Naive thymus-derived CD4-positive, alpha-beta T cell (primary cell): ENCODE data around the gene TP53TG3B. TPM values are rescaled to one million over a fixed set of nuclear protein-coding genes. Genes with fewer than 3 reads are reported as not detected.
A peak's percentile ranks its signal among the peaks of the same experiment; 100 is the strongest.
"Not testable (repeated sequence)": the region's sequence is repeated elsewhere in the genome, so short reads cannot be mapped to it uniquely, and the experiment has no call there.

ENCODE experiments used
- ATAC-seq: fragments of 150-1000 bp; cut with Tn5 transposase; 2 replicates; pipeline ENCODE4 v1.10.0; 2021; ENCODE audit warnings: mild to moderate bottlenecking, moderate library complexity
- CTCF ChIA-PET: fragments of 350-600 bp; sonication (Branson Sonifier 250); formaldehyde crosslinking; loops from one replicate; lab custom pipeline; 2021; ENCODE audit warnings: antibody characterized with exemption; lab: Charles Lee
- POLR2A ChIA-PET: fragments of 350-600 bp; sonication (Branson Sonifier 250); formaldehyde crosslinking; loops from one replicate; lab custom pipeline; 2021; ENCODE audit warnings: antibody characterized with exemption, inconsistent platforms; lab: Charles Lee
- DNase-seq, 9 donors: peaks; one replicate each; pipeline versions ENCODE4 v3.0.0 to v3.0.0-alpha.2; 2020 to 2022; ENCODE audit warnings: mixed read lengths in 1 of 9
- H3K27ac ChIP-seq: one replicate; pipeline ENCODE4 v1.7.0; 2013; ENCODE audit warnings: mild to moderate bottlenecking, low read depth, low read length, moderate library complexity
- H3K27me3 ChIP-seq, 2 donors: one replicate each; pipeline ENCODE4 v1.7.0; 2013; ENCODE audit warnings: low read length in 2 of 2, mild to moderate bottlenecking in 2 of 2, moderate library complexity in 2 of 2; ENCODE audit not compliant: control insufficient read depth in 2 of 2, insufficient read depth in 2 of 2
- H3K36me3 ChIP-seq, 3 experiments: 1 replicate in 2 of 3; 2 replicates in 1 of 3; pipeline ENCODE4 v1.7.0; 2013; ENCODE audit warnings: low read length in 3 of 3, mild to moderate bottlenecking in 3 of 3, moderate library complexity in 1 of 3; ENCODE audit not compliant: insufficient read depth in 3 of 3, control insufficient read depth in 2 of 3
- H3K4me1 ChIP-seq, 2 donors: one replicate each; pipeline ENCODE4 v1.7.0; 2013; ENCODE audit warnings: low read length in 2 of 2, mild to moderate bottlenecking in 2 of 2, moderate library complexity in 1 of 2; ENCODE audit not compliant: control insufficient read depth in 2 of 2, insufficient read depth in 2 of 2
- H3K4me3 ChIP-seq: 2 replicates; pipeline ENCODE4 v1.7.0; 2013; ENCODE audit warnings: mild to moderate bottlenecking, low read length
- H3K9me3 ChIP-seq, 3 experiments: 1 replicate in 2 of 3; 2 replicates in 1 of 3; pipeline ENCODE4 v1.7.0; 2013; ENCODE audit warnings: low read length in 3 of 3; ENCODE audit not compliant: control insufficient read depth in 2 of 3
- H3K27ac Mint-ChIP-seq, 9 donors: one replicate each; pipeline ENCODE4 v1.8.0; 2020 to 2022; ENCODE audit warnings: mixed read lengths in 9 of 9, mild to moderate bottlenecking in 8 of 9, moderate library complexity in 5 of 9, inconsistent platforms in 2 of 9
- H3K27me3 Mint-ChIP-seq, 5 donors: one replicate each; pipeline ENCODE4 v1.8.0; 2021 to 2022; ENCODE audit warnings: mixed read lengths in 5 of 5, mild to moderate bottlenecking in 1 of 5
- H3K36me3 Mint-ChIP-seq, 5 donors: one replicate each; pipeline ENCODE4 v1.8.0; 2020 to 2022; ENCODE audit warnings: mixed read lengths in 5 of 5, mild to moderate bottlenecking in 3 of 5, inconsistent platforms in 1 of 5
- H3K4me1 Mint-ChIP-seq, 7 donors: one replicate each; pipeline ENCODE4 v1.8.0; 2020 to 2022; ENCODE audit warnings: mixed read lengths in 7 of 7, mild to moderate bottlenecking in 3 of 7, inconsistent platforms in 1 of 7
- H3K4me3 Mint-ChIP-seq, 10 donors: one replicate each; pipeline ENCODE4 v1.8.0; 2020 to 2022; ENCODE audit warnings: mild to moderate bottlenecking in 10 of 10, mixed read lengths in 10 of 10, moderate library complexity in 6 of 10, inconsistent platforms in 2 of 10
- H3K9me3 Mint-ChIP-seq, 11 donors: one replicate each; pipeline ENCODE4 v1.8.0; 2020 to 2022; ENCODE audit warnings: mixed read lengths in 11 of 11, mild to moderate bottlenecking in 4 of 11, inconsistent platforms in 1 of 11, moderate library complexity in 1 of 11
- intact Hi-C, 2 donors: fragments of 100-400 bp; cut with micrococcal nuclease; formaldehyde crosslinking; loops; one replicate each; pipeline ENCODE4 v1.15.1; 2023
- polyA plus RNA-seq, 2 donors: library from polyadenylated mRNA; unstranded; fragments of 300-500 nt; fragmentation: Illumina TruSeq; gene quantifications; one replicate each; pipeline ENCODE4 v1.2.3, GENCODE V29; 2021
- total RNA-seq, 6 experiments: library from RNA in 5 of 6; stranded (reverse) in 5 of 6; gene quantifications; 1 replicate in 5 of 6; 2 replicates in 1 of 6; pipeline ENCODE4 v1.2.3 and lab custom pipeline; 2021 to 2026

The TP53TG3B gene
- not detected for total RNA-seq
- polyA plus RNA-seq: not detected
- not detected for total RNA-seq (lab: John Stamatoyannopoulos, UW)

DNA sequence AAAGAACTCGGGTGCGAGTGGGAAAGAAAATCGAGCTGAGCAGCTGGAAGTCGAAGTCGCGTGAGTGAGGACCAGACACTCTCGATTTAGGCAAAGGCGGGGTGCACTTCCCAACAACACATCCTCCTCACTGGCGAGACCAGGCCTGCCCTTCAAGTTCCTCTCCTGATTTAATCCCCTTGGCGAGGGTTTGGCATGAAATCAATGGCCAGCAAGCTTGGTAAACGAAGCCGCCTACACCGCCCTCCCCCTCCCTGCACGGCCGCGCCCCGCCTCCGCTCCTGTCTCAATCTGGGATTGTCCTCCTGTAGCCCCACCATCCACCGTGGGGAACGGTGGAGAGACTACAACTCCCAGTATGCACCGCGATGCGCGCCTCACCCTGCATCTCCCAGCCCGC lies at the start of gene TP53TG3B:
Gene TP53TG3B, plus strand, starts transcription at position 301 of the 400 bp plus-strand sequence. Its CDS starts 68 bp downstream, at position 369.
- intact Hi-C loops, H3K36me3 ChIP-seq, H3K27ac Mint-ChIP-seq, POLR2A ChIA-PET, H3K4me1 Mint-ChIP-seq, ATAC-seq, H3K4me3 Mint-ChIP-seq, H3K36me3 Mint-ChIP-seq, H3K9me3 Mint-ChIP-seq, DNase-seq, H3K27me3 Mint-ChIP-seq, H3K27ac ChIP-seq, H3K27me3 ChIP-seq, H3K4me1 ChIP-seq, H3K9me3 ChIP-seq, CTCF ChIA-PET, H3K4me3 ChIP-seq: not testable (repeated sequence)

DNA sequence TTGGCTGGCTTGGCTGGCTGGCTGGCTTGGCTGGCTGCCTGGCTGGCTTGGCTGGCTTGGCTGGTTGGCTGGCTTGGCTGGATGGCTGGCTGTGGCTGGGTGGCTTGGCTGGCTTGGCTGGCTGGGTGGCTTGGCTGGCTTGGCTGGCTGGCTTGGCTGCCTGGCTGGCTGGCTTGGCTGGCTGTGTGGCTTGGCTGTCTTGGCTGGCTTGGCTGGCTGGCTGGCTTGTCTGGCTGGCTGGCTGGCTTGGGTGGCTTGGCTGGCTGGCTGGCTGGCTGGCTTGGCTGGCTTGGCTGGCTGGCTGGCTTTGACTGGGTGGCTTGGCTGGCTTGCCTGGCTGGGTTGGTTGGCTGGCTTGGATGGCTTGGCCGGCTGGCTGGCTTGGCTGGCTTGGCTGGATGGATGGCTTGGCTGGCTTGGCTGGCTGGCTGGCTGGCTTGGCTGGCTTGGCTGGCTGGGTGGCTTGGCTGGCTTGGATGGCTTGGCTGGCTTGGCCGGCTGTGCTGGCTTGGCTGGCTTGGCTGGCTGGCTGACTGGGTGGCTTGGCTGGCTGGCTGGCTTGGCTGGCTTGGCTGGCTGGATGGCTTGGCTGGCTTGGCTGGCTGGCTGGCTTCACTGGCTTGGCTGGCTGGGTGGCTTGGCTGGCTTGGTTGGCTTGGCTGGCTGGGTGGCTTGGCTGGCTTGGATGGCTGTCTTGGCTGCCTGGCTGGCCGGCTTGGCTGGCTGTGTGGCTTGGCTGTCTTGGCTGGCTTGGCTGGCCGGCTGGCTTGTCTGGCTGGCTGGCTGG lies 24.2 kb upstream of the TP53TG3B start:
- H3K4me3 Mint-ChIP-seq, H3K36me3 ChIP-seq, H3K4me1 ChIP-seq, H3K27ac ChIP-seq, H3K27me3 Mint-ChIP-seq, POLR2A ChIA-PET, H3K27ac Mint-ChIP-seq, H3K36me3 Mint-ChIP-seq, intact Hi-C loops, H3K9me3 ChIP-seq, ATAC-seq, H3K4me1 Mint-ChIP-seq, H3K4me3 ChIP-seq, H3K27me3 ChIP-seq, CTCF ChIA-PET: not testable (repeated sequence)
- DNase-seq: peak; percentile 1 to 59 (median 21)
- H3K9me3 Mint-ChIP-seq: peaks cover 0 to 16% (median 2%) of the 10 kb centered on the region in 11 donors

- POLR2A ChIA-PET, H3K4me3 Mint-ChIP-seq, H3K36me3 ChIP-seq, H3K27ac Mint-ChIP-seq, H3K4me1 ChIP-seq, H3K4me3 ChIP-seq, H3K4me1 Mint-ChIP-seq, ATAC-seq, H3K9me3 ChIP-seq, H3K27me3 ChIP-seq, CTCF ChIA-PET, H3K36me3 Mint-ChIP-seq, intact Hi-C loops, H3K27ac ChIP-seq, H3K27me3 Mint-ChIP-seq: not testable (repeated sequence)
- H3K9me3 Mint-ChIP-seq: peaks cover 0 to 16% (median 2%) of the 10 kb centered on the region in 11 donors
- DNase-seq: peak; percentile 3 to 50 (median 24)
Observed at GRCh38 chr16:33337627-33338542, 22.8 kb upstream of the TP53TG3B start.

- POLR2A ChIA-PET: not testable (repeated sequence)
- peaks cover 0 to 16% (median 2%) of the 10 kb centered on the region in 11 donors for H3K9me3 Mint-ChIP-seq
- DNase-seq: peak in 8 of 9 donors; percentile 0 to 25 (median 14)
Observed at GRCh38 chr16:33338543-33338951, 22.1 kb upstream of the TP53TG3B start.

GRCh38 chr16:33339093-33340061 lies 21.3 kb upstream of the TP53TG3B start:
- H3K4me3 Mint-ChIP-seq, H3K4me1 ChIP-seq, intact Hi-C loops, CTCF ChIA-PET, H3K4me3 ChIP-seq, POLR2A ChIA-PET, H3K27ac Mint-ChIP-seq, H3K9me3 ChIP-seq, H3K36me3 ChIP-seq, H3K27me3 ChIP-seq, H3K36me3 Mint-ChIP-seq, H3K27me3 Mint-ChIP-seq, H3K4me1 Mint-ChIP-seq, H3K27ac ChIP-seq: not testable (repeated sequence)
- H3K9me3 Mint-ChIP-seq: peaks cover 0 to 16% (median 2%) of the 10 kb centered on the region in 11 donors
- peak; percentile 58 for ATAC-seq
- DNase-seq: peak; percentile 8 to 50 (median 25)

More at GRCh38 chr16:33338543-33338951, 22.1 kb upstream of the TP53TG3B start:
- intact Hi-C loops, H3K36me3 Mint-ChIP-seq, H3K27me3 ChIP-seq, H3K9me3 ChIP-seq, H3K36me3 ChIP-seq, H3K4me1 ChIP-seq, H3K4me3 ChIP-seq, H3K27ac ChIP-seq, H3K4me1 Mint-ChIP-seq, ATAC-seq, CTCF ChIA-PET, H3K4me3 Mint-ChIP-seq, H3K27ac Mint-ChIP-seq, H3K27me3 Mint-ChIP-seq: not testable (repeated sequence)
